NAMALWA (cell line): ENCODE results near the gene XPR1.
"Not testable (repeated sequence)": the region's sequence is repeated elsewhere in the genome, so short reads cannot be mapped to it uniquely, and the experiment has no call there.

Experiments used
- DNase-seq: peaks from one replicate; pipeline ENCODE4 v3.0.0-alpha.2; 2015; ENCODE audit warnings: low spot score

Gene XPR1

GRCh38 chr1:180841415-180841814, 209.6 kb downstream of the XPR1 start:
- DNase-seq: no peak

GRCh38 chr1:180842052-180842451, 210.2 kb downstream of the XPR1 start:
- no peak for DNase-seq

GRCh38 chr1:180842491-180843275, 210.9 kb downstream of the XPR1 start:
- no peak for DNase-seq

- DNase-seq: no peak
Observed at GRCh38 chr1:180845352-180845751, 213.5 kb downstream of the XPR1 start.

GRCh38 chr1:180848191-180848590, 216.4 kb downstream of the XPR1 start:
- DNase-seq: no peak

GRCh38 chr1:180849031-180849775, 217.4 kb downstream of the XPR1 start:
- DNase-seq: peak; percentile 58

- DNase-seq: peak; percentile 31
Observed at GRCh38 chr1:180851995-180852887, 220.4 kb downstream of the XPR1 start.

- DNase-seq: no peak
Observed at GRCh38 chr1:180854001-180854400, 222.2 kb downstream of the XPR1 start.

GRCh38 chr1:180854456-180854855, 222.6 kb downstream of the XPR1 start:
- DNase-seq: no peak

- not testable (repeated sequence) for DNase-seq
Observed at GRCh38 chr1:180857947-180858725, 226.3 kb downstream of the XPR1 start.

- no peak for DNase-seq
Observed at GRCh38 chr1:180859306-180859705, 227.5 kb downstream of the XPR1 start.

GRCh38 chr1:180860535-180860934, 228.7 kb downstream of the XPR1 start:
- DNase-seq: no peak

- no peak for DNase-seq
Observed at GRCh38 chr1:180862305-180862704, 230.5 kb downstream of the XPR1 start.

- peak; percentile 75 for DNase-seq
Observed at GRCh38 chr1:180863158-180863775, 231.4 kb downstream of the XPR1 start.

GRCh38 chr1:180881806-180882509, 250.1 kb downstream of the XPR1 start:
- peak; percentile 71 for DNase-seq

- DNase-seq: no peak
Observed at GRCh38 chr1:180884588-180885300, 252.9 kb downstream of the XPR1 start.

- no peak for DNase-seq
Observed at GRCh38 chr1:180886338-180886737, 254.5 kb downstream of the XPR1 start.

GRCh38 chr1:180887841-180888240, 256.0 kb downstream of the XPR1 start:
- no peak for DNase-seq

- peak; percentile 31 for DNase-seq
Observed at GRCh38 chr1:180888870-180889269, 257.0 kb downstream of the XPR1 start.

GRCh38 chr1:180889325-180889724, 257.5 kb downstream of the XPR1 start:
- DNase-seq: no peak
